Measurements from ENCODE around the gene TUBE1.
A peak's percentile ranks its signal among the peaks of the same experiment; 100 is the strongest.

TUBE1 gene

GRCh38 chr6:112123982-112124381, 36.7 kb upstream of the TUBE1 start:
- H3K79me2 ChIP-seq (ENCODE audit: low read length) = no peaks in the 10 kb centered on the region
- TF ChIP-seq CTCF (IDR thresholded peaks at IDR 0.05; ENCODE audit: low read length) = no peak
- TF ChIP-seq EZH2 (optimal IDR thresholded peaks at IDR 0.05; ENCODE audit: low read depth, low read length) = no peak
- TF ChIP-seq EZH2phosphoT487 (IDR thresholded peaks at IDR 0.05; ENCODE audit: low read length) = no peak
- no peaks in the 10 kb centered on the region for H3K27me3 ChIP-seq (replicated peaks; ENCODE audit: insufficient read depth, low read length)
- no peaks in the 10 kb centered on the region for H3F3A ChIP-seq (ENCODE audit: insufficient read depth, low read length)
- no peak overlapping the region for H3K27ac ChIP-seq (ENCODE audit: low read length)
- no peak overlapping the region for H3K9ac ChIP-seq (ENCODE audit: low read length)
- no peaks in the 10 kb centered on the region for H3K9me2 ChIP-seq (replicated peaks; ENCODE audit: insufficient read depth, low read length)
- no peak for DNase-seq
- H2AFZ ChIP-seq (ENCODE audit: low read length) = no peak overlapping the region
- H3K36me3 ChIP-seq (replicated peaks; ENCODE audit: insufficient read depth, low read length) = no peaks in the 10 kb centered on the region
- H3K4me1 ChIP-seq (ENCODE audit: low read length) = no peaks in the 10 kb centered on the region
- H3K4me2 ChIP-seq (ENCODE audit: low read depth, low read length) = no peak overlapping the region
- no peaks in the 10 kb centered on the region for H4K20me1 ChIP-seq (ENCODE audit: insufficient read depth, low read length)
- no peaks in the 10 kb centered on the region for H3K9me3 ChIP-seq (replicated peaks; ENCODE audit: insufficient read depth, low read length)
- H3K4me3 ChIP-seq (ENCODE audit: low read length) = no peak overlapping the region

DNA sequence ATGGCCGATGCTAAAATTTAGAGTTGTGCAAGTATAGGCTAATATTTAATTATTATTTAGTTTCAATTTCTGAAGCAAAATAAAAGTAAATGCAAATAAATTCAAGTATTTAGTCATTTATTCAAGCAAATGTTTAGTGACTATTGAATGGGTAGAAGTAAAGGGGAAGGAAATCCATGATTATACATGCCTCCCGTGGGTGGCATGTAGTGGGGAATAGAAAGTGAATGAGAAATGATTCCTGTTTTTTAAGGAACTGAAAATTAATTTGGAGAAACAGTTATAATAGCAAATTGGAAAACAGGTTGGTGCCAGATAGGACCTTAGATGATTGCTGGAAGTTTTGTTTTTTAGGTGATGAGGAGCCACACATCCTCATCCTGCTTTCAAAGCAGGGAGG, 35.5 kb upstream of the TUBE1 start:
- no peaks in the 10 kb centered on the region for H3F3A ChIP-seq (ENCODE audit: insufficient read depth, low read length)
- H3K4me2 ChIP-seq (ENCODE audit: low read depth, low read length) = no peak overlapping the region

DNA sequence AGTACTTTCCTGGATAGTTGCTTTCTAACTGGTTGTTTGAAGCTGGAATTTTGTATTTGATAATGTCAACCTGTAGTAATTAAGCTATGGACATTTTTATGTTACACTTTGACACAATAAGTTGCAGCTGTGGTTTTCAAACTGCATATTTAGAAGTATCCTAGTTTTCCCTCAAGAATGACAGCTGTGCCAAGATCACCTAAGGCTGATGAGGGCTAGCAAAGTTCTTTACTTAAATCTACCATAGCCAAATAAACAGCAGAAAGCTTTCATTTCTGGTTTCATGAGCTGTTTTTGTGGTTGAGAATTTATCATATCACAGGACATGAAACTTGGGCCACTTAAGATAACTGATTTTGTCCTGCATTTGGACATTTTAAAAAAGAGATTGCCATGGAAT, 30.8 kb upstream of the TUBE1 start:
- H3K27ac ChIP-seq (ENCODE audit: low read length) = no peak overlapping the region

More for the DNA sequence above, 35.5 kb upstream of the TUBE1 start:
- Histone ChIP-seq H3K36me3 (replicated peaks; ENCODE audit: insufficient read depth, low read length) (no peaks in the 10 kb centered on the region), H3K9me3 (replicated peaks; ENCODE audit: insufficient read depth, low read length) (no peaks in the 10 kb centered on the region), H3K4me1 (ENCODE audit: low read length) (peaks cover 1% of the 10 kb centered on the region; the same call in 1 of the 2 replicates), H2AFZ (ENCODE audit: low read length) (no peak overlapping the region), H3K4me3 (ENCODE audit: low read length) (no peak overlapping the region), H3K27ac (ENCODE audit: low read length) (no peak overlapping the region), H4K20me1 (ENCODE audit: insufficient read depth, low read length) (no peaks in the 10 kb centered on the region), H3K79me2 (ENCODE audit: low read length) (no peaks in the 10 kb centered on the region), H3K27me3 (replicated peaks; ENCODE audit: insufficient read depth, low read length) (no peaks in the 10 kb centered on the region), H3K9ac (ENCODE audit: low read length) (no peak overlapping the region), H3K9me2 (replicated peaks; ENCODE audit: insufficient read depth, low read length) (no peaks in the 10 kb centered on the region)
- TF ChIP-seq EZH2 (optimal IDR thresholded peaks at IDR 0.05; ENCODE audit: low read depth, low read length) = no peak
- no peak for TF ChIP-seq EZH2phosphoT487 (IDR thresholded peaks at IDR 0.05; ENCODE audit: low read length)
- no peak for TF ChIP-seq CTCF (IDR thresholded peaks at IDR 0.05; ENCODE audit: low read length)
- no peak for DNase-seq

More for the DNA sequence above, 30.8 kb upstream of the TUBE1 start:
- H3K4me2 ChIP-seq (ENCODE audit: low read depth, low read length) = no peak overlapping the region
- no peak for TF ChIP-seq CTCF (IDR thresholded peaks at IDR 0.05; ENCODE audit: low read length)
- TF ChIP-seq EZH2phosphoT487 (IDR thresholded peaks at IDR 0.05; ENCODE audit: low read length) = no peak
- TF ChIP-seq EZH2 (optimal IDR thresholded peaks at IDR 0.05; ENCODE audit: low read depth, low read length) = no peak
- H2AFZ ChIP-seq (ENCODE audit: low read length) = no peak overlapping the region
- H3K4me1 ChIP-seq (ENCODE audit: low read length) = peaks cover 5% of the 10 kb centered on the region; the same call in 1 of the 2 replicates
- peak; percentile 37 for DNase-seq
- no peaks in the 10 kb centered on the region for H3K36me3 ChIP-seq (replicated peaks; ENCODE audit: insufficient read depth, low read length)
- H3K79me2 ChIP-seq (ENCODE audit: low read length) = no peaks in the 10 kb centered on the region
- H3K4me3 ChIP-seq (ENCODE audit: low read length) = no peak overlapping the region
- no peaks in the 10 kb centered on the region for H3K9me3 ChIP-seq (replicated peaks; ENCODE audit: insufficient read depth, low read length)
- no peaks in the 10 kb centered on the region for H3F3A ChIP-seq (ENCODE audit: insufficient read depth, low read length)
- no peaks in the 10 kb centered on the region for H4K20me1 ChIP-seq (ENCODE audit: insufficient read depth, low read length)
- H3K9ac ChIP-seq (ENCODE audit: low read length) = no peak overlapping the region
- H3K27me3 ChIP-seq (replicated peaks; ENCODE audit: insufficient read depth, low read length) = no peaks in the 10 kb centered on the region
- H3K9me2 ChIP-seq (replicated peaks; ENCODE audit: insufficient read depth, low read length) = no peaks in the 10 kb centered on the region
